ENCODE results near the gene HLA-DQA2. TPM values are rescaled to one million over a fixed set of nuclear protein-coding genes. Genes with fewer than 3 reads are reported as not detected.

HLA-DQA2 gene
- total RNA-seq, 4 donors from 2014 or later = 2.7 TPM; not detected in 3

- H3K4me1 ChIP-seq = peaks cover 0 to 7% (median 2%) of the 10 kb centered on the region in 4 donors
- no peaks in the 10 kb centered on the region for H3K9me3 ChIP-seq
- H3K27ac ChIP-seq = no peak overlapping the region
- no peak overlapping the region for H3K4me3 ChIP-seq
- H3K27me3 ChIP-seq = peaks cover 65% of the 10 kb centered on the region
- DNase-seq = no peak
- H3K36me3 ChIP-seq = no peaks in the 10 kb centered on the region
- intact Hi-C loops (cut with DNase I; ENCODE audit: low total_unique reads) (no loop called here), in situ Hi-C loops (cut with MboI; ENCODE audit: low pct_ligation_motif_present in 1 of 4, low pct_unique_long_range_greater_than_20kb in 1 of 4, low sequenced_read_pairs in 3 of 4) (loop anchor here in 3 of 4 donors (5.0 to 25.0 kb wide), 4 partner anchors 96 to 556 kb away; no protein-coding TSS in a partner anchor)
- TF ChIP-seq EP300 (IDR thresholded peaks at IDR 0.05; ENCODE audit: low read depth) = no peak
- no peak for TF ChIP-seq CTCF (IDR thresholded peaks at IDR 0.05)
- no peak for TF ChIP-seq POLR2AphosphoS5 (IDR thresholded peaks at IDR 0.05)
- no peak for TF ChIP-seq POLR2A (IDR thresholded peaks at IDR 0.05)
- 53 to 61% methylated on average over 3 of the region's 3 CpGs for WGBS, 2 donors (ENCODE audit: low coverage in 1 of 2)
Observed at GRCh38 chr6:32792901-32793435, 51.8 kb downstream of the HLA-DQA2 start.

GRCh38 chr6:32794510-32794909 is 53.3 kb downstream of the HLA-DQA2 start:
- in situ Hi-C loops (cut with MboI; ENCODE audit: low pct_ligation_motif_present in 1 of 4, low pct_unique_long_range_greater_than_20kb in 1 of 4, low sequenced_read_pairs in 3 of 4) = loop anchor here in 3 of 4 donors (5.0 to 25.0 kb wide), 4 partner anchors 97 to 557 kb away; no protein-coding TSS in a partner anchor

More at GRCh38 chr6:32794510-32794909, 53.3 kb downstream of the HLA-DQA2 start:
- Histone ChIP-seq H3K27ac (no peak overlapping the region), H3K9me3 (peaks cover 0 to 4% of the 10 kb centered on the region in 2 donors), H3K4me3 (no peak overlapping the region), H3K4me1 (peaks cover 0 to 7% (median 2%) of the 10 kb centered on the region in 4 donors), H3K36me3 (no peaks in the 10 kb centered on the region), H3K27me3 (peaks cover 76% of the 10 kb centered on the region)
- no peak for TF ChIP-seq POLR2A (IDR thresholded peaks at IDR 0.05)
- no peak for TF ChIP-seq EP300 (IDR thresholded peaks at IDR 0.05; ENCODE audit: low read depth)
- no peak for TF ChIP-seq CTCF (IDR thresholded peaks at IDR 0.05)
- no peak for TF ChIP-seq POLR2AphosphoS5 (IDR thresholded peaks at IDR 0.05)
- intact Hi-C loops (cut with DNase I; ENCODE audit: low total_unique reads) = no loop called here
- WGBS, 2 donors (ENCODE audit: low coverage in 1 of 2) = 50 to 72% methylated on average over 1 to 2 of the region's 2 CpGs
- DNase-seq = no peak

Small RNA genes within 50 kb of the gene (small RNA-seq; reads per million reads assigned to genes)
- gene MIR3135B = 0 reads per million in 4 donors

Other genes with a start within 250 kb of the HLA-DQA2 start
- gene HLA-DRB5, start 211.1 kb upstream of the HLA-DQA2 start, total RNA-seq = 1 to 10 TPM in 3 of 4 donors, not detected in 1; 1.5 to 7.8 (median 5.2) TPM
- 10 to 100 TPM in 3 of 4 donors, 1 to 10 TPM in 1; 7.9 to 23.8 (median 12.6) TPM for gene HLA-DRB1, start 151.5 kb upstream of the HLA-DQA2 start, total RNA-seq
- gene HLA-DQA1, start 104.0 kb upstream of the HLA-DQA2 start, total RNA-seq = 1 to 10 TPM in 2 of 4 donors, under 1 TPM in 1, not detected in 1; 0.41 to 4.5 (median 3.2) TPM
- 1 to 10 TPM in 2 of 4 donors, under 1 TPM in 1, not detected in 1; 0.14 to 1.9 (median 1.1) TPM for gene HLA-DQB1, start 74.7 kb upstream of the HLA-DQA2 start, total RNA-seq
- gene HLA-DQB2, start 22.1 kb downstream of the HLA-DQA2 start, total RNA-seq = under 1 TPM in 2 of 4 donors, not detected in 2; 0.27 to 0.32 TPM
- 1 to 10 TPM in 1 of 4 donors, not detected in 3; 5.7 TPM for gene HLA-DOB, start 75.6 kb downstream of the HLA-DQA2 start, total RNA-seq
- 10 to 100 TPM; 12.3 to 48.2 (median 27.1) TPM for gene TAP2, start 97.3 kb downstream of the HLA-DQA2 start, total RNA-seq
- 10 to 100 TPM in 3 of 4 donors, 1 to 10 TPM in 1; 9.4 to 95.2 (median 72.6) TPM for gene PSMB8, start 102.7 kb downstream of the HLA-DQA2 start, total RNA-seq
- 10 to 100 TPM; 63.2 to 87.9 (median 75.3) TPM for gene TAP1, start 112.3 kb downstream of the HLA-DQA2 start, total RNA-seq
- gene PSMB9, start 112.8 kb downstream of the HLA-DQA2 start, total RNA-seq = 10 to 100 TPM; 14.6 to 44.1 (median 32.9) TPM
- gene HLA-DMB, start 199.6 kb downstream of the HLA-DQA2 start, total RNA-seq = 10 to 100 TPM in 2 of 4 donors, 1 to 10 TPM in 2; 1.8 to 20.8 (median 13.2) TPM
- 10 to 100 TPM in 3 of 4 donors, 1 to 10 TPM in 1; 1.4 to 40.4 (median 20.8) TPM for gene HLA-DMA, start 211.7 kb downstream of the HLA-DQA2 start, total RNA-seq
- gene BRD2, start 227.2 kb downstream of the HLA-DQA2 start, total RNA-seq = 100 to 1,000 TPM; 116 to 612 (median 238) TPM

Measured in transverse colon (tissue), 4 donors.